Measurements from ENCODE around the gene HIGD2A.

HIGD2A gene

GRCh38 chr5:176418251-176418650 lies 29.7 kb downstream of the HIGD2A start:
- DNase-seq: no peak
- H3K36me3 ChIP-seq (replicated peaks): no peaks in the 10 kb centered on the region
- no peak overlapping the region for H3K4me3 ChIP-seq (ENCODE audit: low read depth, low read length)
- H3K27ac ChIP-seq: no peak overlapping the region
- no peaks in the 10 kb centered on the region for H3K27me3 ChIP-seq (replicated peaks)
- in situ Hi-C loops (cut with HindIII; ENCODE audit: low pct_ligation_motif_present, low sequenced_read_pairs): no loop called here
- no peak for TF ChIP-seq CTCF (IDR thresholded peaks at IDR 0.05; ENCODE audit: low read depth, low read length, missing control alignments)

- no peak for DNase-seq
- Histone ChIP-seq H3K36me3 (replicated peaks) (no peaks in the 10 kb centered on the region), H3K4me3 (ENCODE audit: low read depth, low read length) (no peak overlapping the region), H3K27ac (no peak overlapping the region), H3K27me3 (replicated peaks) (no peaks in the 10 kb centered on the region)
- no peak for TF ChIP-seq CTCF (IDR thresholded peaks at IDR 0.05; ENCODE audit: low read depth, low read length, missing control alignments)
- in situ Hi-C loops (cut with HindIII; ENCODE audit: low pct_ligation_motif_present, low sequenced_read_pairs): no loop called here
Observed at GRCh38 chr5:176420086-176420485, 31.5 kb downstream of the HIGD2A start.

- Histone ChIP-seq H3K36me3 (replicated peaks) (no peaks in the 10 kb centered on the region), H3K4me3 (ENCODE audit: low read depth, low read length) (no peak overlapping the region), H3K27me3 (replicated peaks) (no peaks in the 10 kb centered on the region), H3K27ac (no peak overlapping the region)
- in situ Hi-C loops (cut with HindIII; ENCODE audit: low pct_ligation_motif_present, low sequenced_read_pairs): no loop called here
- DNase-seq: no peak
- no peak for TF ChIP-seq CTCF (IDR thresholded peaks at IDR 0.05; ENCODE audit: low read depth, low read length, missing control alignments)
Observed at GRCh38 chr5:176420972-176421544, 32.5 kb downstream of the HIGD2A start.

- no peak for DNase-seq
- H3K27ac ChIP-seq: no peak overlapping the region
- in situ Hi-C loops (cut with HindIII; ENCODE audit: low pct_ligation_motif_present, low sequenced_read_pairs): no loop called here
- TF ChIP-seq CTCF (IDR thresholded peaks at IDR 0.05; ENCODE audit: low read depth, low read length, missing control alignments): no peak
- H3K27me3 ChIP-seq (replicated peaks): no peaks in the 10 kb centered on the region
- no peaks in the 10 kb centered on the region for H3K36me3 ChIP-seq (replicated peaks)
- H3K4me3 ChIP-seq (ENCODE audit: low read depth, low read length): no peak overlapping the region
Observed at GRCh38 chr5:176424181-176424580, 35.6 kb downstream of the HIGD2A start.

- no peak overlapping the region for H3K4me3 ChIP-seq (ENCODE audit: low read depth, low read length)
- no peak for DNase-seq
- no peaks in the 10 kb centered on the region for H3K27me3 ChIP-seq (replicated peaks)
- no peak overlapping the region for H3K27ac ChIP-seq
- in situ Hi-C loops (cut with HindIII; ENCODE audit: low pct_ligation_motif_present, low sequenced_read_pairs): no loop called here
- no peaks in the 10 kb centered on the region for H3K36me3 ChIP-seq (replicated peaks)
- TF ChIP-seq CTCF (IDR thresholded peaks at IDR 0.05; ENCODE audit: low read depth, low read length, missing control alignments): no peak
Observed at GRCh38 chr5:176425138-176425537, 36.6 kb downstream of the HIGD2A start.

GRCh38 chr5:176425791-176426190 lies 37.2 kb downstream of the HIGD2A start:
- H3K27ac ChIP-seq: no peak overlapping the region
- no peak for TF ChIP-seq CTCF (IDR thresholded peaks at IDR 0.05; ENCODE audit: low read depth, low read length, missing control alignments)
- DNase-seq: no peak
- H3K4me3 ChIP-seq (ENCODE audit: low read depth, low read length): no peak overlapping the region
- no peaks in the 10 kb centered on the region for H3K36me3 ChIP-seq (replicated peaks)
- in situ Hi-C loops (cut with HindIII; ENCODE audit: low pct_ligation_motif_present, low sequenced_read_pairs): no loop called here
- H3K27me3 ChIP-seq (replicated peaks): no peaks in the 10 kb centered on the region

Measured in brain microvascular endothelial cell (primary cell).